Endothelial cell of umbilical vein (primary cell): ENCODE measurements around the gene ASGR2. TPM values are rescaled to one million over a fixed set of nuclear protein-coding genes. Genes with fewer than 3 reads are reported as not detected.

Experiments
- BruUV-seq: library from RNA; stranded (reverse); fragments of 400-500 nt; replicated peaks from 2 replicates; lab custom pipeline; 2021; lab: Mats Ljungman, UMichigan
- CTCF ChIA-PET: fragments of 300-600, 350-600 bp; sonication (Branson Sonifier 250); formaldehyde crosslinking; loops from one replicate; lab custom pipeline; 2021; ENCODE audit warnings: antibody characterized with exemption, inconsistent platforms; lab: Charles Lee
- POLR2A ChIA-PET: fragments of 300-600, 350-600 bp; sonication (Branson Sonifier 250); formaldehyde crosslinking; loops from one replicate; lab custom pipeline; 2021; ENCODE audit warnings: antibody characterized with exemption, inconsistent platforms; lab: Charles Lee
- DNase-seq: peaks from one replicate; pipeline ENCODE4 v3.0.0-alpha.2; 2011; ENCODE audit warnings: low read depth, low spot score
- FAIRE-seq: peaks from 2 replicates; lab custom pipeline; 2011; peaks lifted over from hg19 to GRCh38; lab: Jason Lieb, UNC
- H2AFZ ChIP-seq: 2 replicates; pipeline ENCODE4 v1.6.0; 2012; ENCODE audit warnings: low read depth, low read length, control low read depth, inconsistent platforms
- H3K27ac ChIP-seq: 2 replicates; pipeline ENCODE4 v1.5.1; 2011; ENCODE audit warnings: low read depth, mild to moderate bottlenecking, control low read depth, low read length, moderate library complexity; ENCODE audit not compliant: insufficient read depth
- H3K27me3 ChIP-seq, 2 experiments: 2 replicates each; pipeline versions ENCODE4 v1.6.0 to v1.6.1; 2011; ENCODE audit warnings: low read length in 2 of 2, mixed read lengths in 1 of 2; ENCODE audit not compliant: control insufficient read depth in 2 of 2, insufficient read depth in 2 of 2
- H3K36me3 ChIP-seq, 2 experiments: 2 replicates in 1 of 2; 3 replicates in 1 of 2; pipeline ENCODE4 v1.5.1; 2011; ENCODE audit warnings: low read length in 2 of 2, mild to moderate bottlenecking in 1 of 2, moderate library complexity in 1 of 2; ENCODE audit not compliant: control insufficient read depth in 2 of 2, insufficient read depth in 2 of 2; ENCODE audit errors: extremely low read depth in 1 of 2
- H3K4me1 ChIP-seq: 3 replicates; pipeline ENCODE4 v1.5.1; 2011; ENCODE audit warnings: mild to moderate bottlenecking, low read length; ENCODE audit not compliant: control insufficient read depth, insufficient read depth; ENCODE audit errors: extremely low read depth
- H3K4me2 ChIP-seq: 2 replicates; pipeline ENCODE4 v1.6.1; 2011; ENCODE audit warnings: low read length, control low read depth, mixed read lengths; ENCODE audit not compliant: insufficient read depth
- H3K4me3 ChIP-seq, 3 experiments: fragments of 200-600 bp in 1 of 3; sonication (generic), shearing (Covaris generic) in 1 of 3; replicated peaks in 1 of 3; 2 replicates each; pipeline ENCODE4 v1.5.1; 2011 to 2016; ENCODE audit warnings: control low read depth in 3 of 3, low read length in 3 of 3, mild to moderate bottlenecking in 2 of 3, inconsistent platforms in 1 of 3, low read depth in 1 of 3, moderate library complexity in 1 of 3; ENCODE audit not compliant: insufficient read depth in 1 of 3
- H3K79me2 ChIP-seq: 2 replicates; pipeline ENCODE4 v1.6.0; 2012; ENCODE audit warnings: low read length, inconsistent platforms; ENCODE audit not compliant: control insufficient read depth, insufficient read depth
- H3K9ac ChIP-seq: replicated peaks from 2 replicates; pipeline ENCODE3; 2011; ENCODE audit warnings: low read length, control low read depth; ENCODE audit not compliant: insufficient read depth; ENCODE audit errors: extremely low read depth
- H3K9me1 ChIP-seq: replicated peaks from 3 replicates; pipeline ENCODE4 v1.6.0; 2011; ENCODE audit warnings: mild to moderate bottlenecking, low read length; ENCODE audit not compliant: control insufficient read depth, insufficient read depth; ENCODE audit errors: extremely low read depth
- H3K9me3 ChIP-seq: replicated peaks from 2 replicates; pipeline ENCODE4 v1.5.1; 2012; ENCODE audit warnings: low read length, inconsistent platforms; ENCODE audit not compliant: control insufficient read depth, insufficient read depth
- H4K20me1 ChIP-seq: replicated peaks from 2 replicates; pipeline ENCODE3; 2011; ENCODE audit warnings: mild to moderate bottlenecking, low read length; ENCODE audit not compliant: control insufficient read depth, insufficient read depth; ENCODE audit errors: extremely low read depth
- CTCF ChIP-seq, 2 donors: IDR thresholded peaks; 1 replicate in 1 of 2; 2 replicates in 1 of 2; pipeline ENCODE4 v1.5.1; 2011; ENCODE audit warnings: low read length in 2 of 2, mild to moderate bottlenecking in 2 of 2, moderate library complexity in 2 of 2, control low read depth in 1 of 2, inconsistent platforms in 1 of 2, low read depth in 1 of 2; ENCODE audit not compliant: insufficient read depth in 1 of 2; ENCODE audit errors: extremely low read depth in 1 of 2
- EZH2 ChIP-seq: IDR thresholded peaks from 2 replicates; pipeline ENCODE4 v1.6.1; 2012; ENCODE audit warnings: borderline replicate concordance, low read depth, mild to moderate bottlenecking, moderate library complexity, low read length, inconsistent platforms; ENCODE audit not compliant: severe bottlenecking
- FOS ChIP-seq: IDR thresholded peaks from 2 replicates; pipeline ENCODE4 v1.6.1; 2011; ENCODE audit warnings: mild to moderate bottlenecking, low read length, moderate library complexity, borderline replicate concordance; ENCODE audit not compliant: insufficient read depth
- GATA2 ChIP-seq: IDR thresholded peaks from 2 replicates; pipeline ENCODE4 v1.7.0; 2011; ENCODE audit warnings: low read depth, mild to moderate bottlenecking, moderate library complexity, mixed read lengths, low read length; ENCODE audit not compliant: insufficient read length, insufficient read depth
- JUN ChIP-seq: IDR thresholded peaks from 2 replicates; pipeline ENCODE4 v1.6.1; 2011; ENCODE audit warnings: borderline replicate concordance, low read depth; ENCODE audit not compliant: insufficient read length, insufficient read depth
- MAX ChIP-seq: IDR thresholded peaks from 2 replicates; pipeline ENCODE4 v1.6.1; 2011; ENCODE audit not compliant: insufficient read depth, insufficient read length
- MYC ChIP-seq: IDR thresholded peaks from one replicate; pipeline ENCODE4 v1.6.1; 2011; ENCODE audit warnings: mild to moderate bottlenecking, low read depth, low read length
- POLR2A ChIP-seq: IDR thresholded peaks from 2 replicates; pipeline ENCODE4 v1.6.1; 2012; ENCODE audit warnings: low read depth, mild to moderate bottlenecking, control low read depth, low read length
- POLR2AphosphoS5 ChIP-seq: IDR thresholded peaks from 2 replicates; pipeline ENCODE4 v1.6.1; 2012; ENCODE audit warnings: low read depth, mild to moderate bottlenecking, control low read depth, low read length, moderate library complexity; ENCODE audit not compliant: insufficient read depth
- dilution Hi-C: fragments of 300-500 bp; cut with MboI; formaldehyde crosslinking; loops from one replicate; pipeline ENCODE4 v1.15.0; 2019; ENCODE audit warnings: low sequenced_read_pairs; ENCODE audit not compliant: extremely low pct_ligation_motif_present
- intact Hi-C: fragments of 100-400 bp; cut with micrococcal nuclease; formaldehyde crosslinking; loops from one replicate; pipeline ENCODE4 v1.10.0; 2022
- polyA plus RNA-seq, 4 experiments: library from polyadenylated mRNA; depleted of rRNA in 3 of 4; stranded (reverse) in 3 of 4; unstranded in 1 of 4; fragments of >200 nt; gene quantifications; 2 replicates each; pipeline versions ENCODE4 v1.2.1 to v1.2.3, GENCODE V29; 2011 to 2012; ENCODE audit warnings: missing spikeins in 1 of 4
- total RNA-seq: library from RNA; stranded (reverse); gene quantifications from 2 replicates; pipeline ENCODE4 v1.2.3, GENCODE V29; 2021

Gene ASGR2
- total and polyA plus RNA-seq, 2 donors (not counting 3 experiments of a cell fraction or from before 2014, with no cell fraction given), result not detected

- Histone ChIP-seq H3K4me3 (no peak overlapping the region), H2AFZ (no peak overlapping the region), H3K27me3 (peaks cover 0 to 1% of the 10 kb centered on the region in 2 experiments), H3K9ac (no peak overlapping the region), H3K4me1 (no peaks in the 10 kb centered on the region), H3K36me3 (no peaks in the 10 kb centered on the region), H3K79me2 (no peaks in the 10 kb centered on the region), H3K9me1 (no peaks in the 10 kb centered on the region), H3K9me3 (no peaks in the 10 kb centered on the region), H3K27ac (no peak overlapping the region), H3K4me2 (no peak overlapping the region), H4K20me1 (no peaks in the 10 kb centered on the region)
- no TSS peak for BruUV-seq
- ChIA-PET POLR2A (no interaction called here), CTCF (interaction anchor here (0.6 to 1.2 kb wide), 2 partner anchors 25 to 88 kb away, joined by 3 to 4 read pairs; no protein-coding TSS in a partner anchor)
- DNase-seq (no peak), FAIRE-seq (no peak)
- TF ChIP-seq GATA2, result no peak
- no peak for TF ChIP-seq MAX
- no peak for TF ChIP-seq POLR2A
- no peak for TF ChIP-seq JUN
- TF ChIP-seq CTCF (IDR thresholded peaks at IDR 0.05; ENCODE audit: extremely low read depth in 1 of 2, insufficient read depth in 1 of 2, low read depth in 1 of 2, low read length in 2 of 2), result no peak
- TF ChIP-seq POLR2AphosphoS5, result no peak
- no peak for TF ChIP-seq MYC
- TF ChIP-seq EZH2, result no peak
- TF ChIP-seq FOS, result no peak
- intact Hi-C loops (no loop called here), dilution Hi-C loops (no loop called here)
Measured at GRCh38 chr17:7070712-7071111, 43.9 kb downstream of the ASGR2 start.
